HG03103 (cell line): ENCODE results near the gene CWF19L2.

Experiments used
- ATAC-seq: cut with Tn5 transposase; IDR thresholded peaks from one replicate; pipeline ENCODE4 v1.9.1; 2021; ENCODE audit warnings: low read depth; ENCODE audit not compliant: unreplicated experiment

The CWF19L2 gene

DNA sequence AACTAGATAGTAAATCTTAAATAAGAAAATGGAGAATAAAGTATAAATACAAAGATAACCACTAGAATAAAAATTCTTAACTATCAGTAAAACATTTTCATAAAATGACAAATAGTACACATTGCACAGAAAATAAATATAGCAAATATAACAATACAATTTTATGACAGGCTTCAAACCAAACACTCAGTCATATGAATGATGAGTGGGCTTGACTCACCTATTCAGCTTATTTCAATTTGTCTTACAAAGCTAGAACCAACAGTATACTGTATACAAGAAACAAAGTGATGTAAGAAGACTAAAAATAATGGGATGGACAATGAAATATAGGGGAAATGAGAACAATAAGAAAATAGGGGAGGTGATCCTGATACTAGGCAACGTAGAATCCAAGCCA, 141.2 kb downstream of the CWF19L2 start:
- ATAC-seq = no peak

- no peak for ATAC-seq
Observed at GRCh38 chr11:107307991-107308390, 149.6 kb downstream of the CWF19L2 start.

DNA sequence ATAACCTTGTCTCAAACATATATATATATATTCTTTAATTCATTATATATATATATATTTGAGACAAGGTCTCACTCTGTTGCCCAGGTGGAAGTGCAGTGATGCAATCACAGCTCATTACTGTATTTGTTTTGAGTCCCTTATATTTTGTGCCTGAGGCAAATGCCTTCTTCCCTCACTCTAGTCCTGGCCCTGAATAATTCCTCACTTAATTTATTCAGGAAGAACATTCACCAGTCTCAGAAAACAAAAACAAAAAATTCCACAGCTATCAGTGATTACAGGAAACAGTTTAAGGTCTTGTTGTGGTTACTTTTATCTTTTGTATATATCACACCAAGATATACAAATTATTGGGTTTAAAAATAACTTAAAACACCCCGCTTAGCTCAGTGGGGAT, 155.7 kb downstream of the CWF19L2 start:
- no peak for ATAC-seq

DNA sequence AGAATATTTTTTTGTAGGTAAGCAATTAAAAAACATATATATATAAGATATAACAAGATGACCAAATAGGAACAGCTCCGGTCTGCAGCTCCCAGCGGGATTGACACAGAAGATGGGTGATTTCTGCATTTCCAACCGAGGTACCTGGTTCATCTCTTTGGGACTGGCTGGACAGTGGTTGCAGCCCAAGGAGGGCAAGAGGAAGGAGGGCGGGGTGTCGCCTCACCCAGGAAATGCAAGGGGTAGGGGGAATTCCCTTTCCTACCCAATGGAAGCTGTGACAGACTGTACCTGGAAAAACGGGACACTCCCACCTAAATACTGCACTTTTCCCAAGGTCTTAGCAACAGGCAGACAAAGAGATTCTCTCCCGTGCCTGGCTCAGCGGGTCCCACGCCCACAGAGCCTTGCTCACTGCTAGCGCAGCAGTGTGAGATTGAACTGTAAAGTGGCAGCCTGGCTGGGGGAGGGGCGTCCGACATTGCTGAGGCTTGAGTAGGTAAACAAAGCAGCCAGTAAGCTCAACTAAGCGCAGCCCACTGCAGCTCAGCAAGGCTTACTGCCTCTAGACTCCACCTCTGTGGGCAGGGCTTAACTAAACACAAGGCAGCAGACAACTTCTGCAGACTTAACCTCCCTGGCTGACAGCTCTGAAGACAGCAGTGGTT, 163.8 kb downstream of the CWF19L2 start:
- ATAC-seq = no peak

GRCh38 chr11:107282195-107282594, 175.4 kb downstream of the CWF19L2 start:
- no peak for ATAC-seq
